Thoracic aorta (tissue), 2 donors: Measurements from ENCODE around the gene NPBWR2. TPM values are rescaled to one million over a fixed set of nuclear protein-coding genes. Genes with fewer than 3 reads are reported as not detected.

ENCODE experiments used
- ATAC-seq: fragments of 150-250 bp; one replicate; pipeline ENCODE4 v1.8.0; 2017; ENCODE audit warnings: low read depth; ENCODE audit not compliant: insufficient number of reproducible peaks, low FRiP score
- DNase-seq: peaks from one replicate; pipeline ENCODE4 v3.0.0-alpha.2; 2020; ENCODE audit warnings: low spot score
- H3K27ac ChIP-seq, 2 donors: fragments of 200-600 bp; sonication (generic); 1 replicate in 1 of 2; 2 replicates in 1 of 2; pipeline ENCODE4 v1.5.1; 2016; ENCODE audit warnings: mild to moderate bottlenecking in 2 of 2, moderate library complexity in 2 of 2
- H3K27me3 ChIP-seq: fragments of 200-600 bp; sonication (generic); replicated peaks from 2 replicates; pipeline ENCODE4 v1.6.0; 2016; ENCODE audit warnings: mild to moderate bottlenecking; ENCODE audit not compliant: insufficient read depth
- H3K36me3 ChIP-seq: fragments of 200-600 bp; sonication (generic); one replicate; pipeline ENCODE4 v1.5.1; 2016
- H3K4me1 ChIP-seq, 2 donors: fragments of 200-600 bp; sonication (generic); 1 replicate in 1 of 2; 2 replicates in 1 of 2; pipeline versions ENCODE4 v1.5.1 to v1.6.0; 2016; ENCODE audit warnings: low read depth in 2 of 2, mild to moderate bottlenecking in 1 of 2; ENCODE audit not compliant: control insufficient read depth in 1 of 2
- H3K4me3 ChIP-seq: fragments of 200-600 bp; sonication (generic); 2 replicates; pipeline ENCODE4 v1.5.1; 2016; ENCODE audit warnings: mild to moderate bottlenecking
- H3K9me3 ChIP-seq: fragments of 200-600 bp; sonication (generic); 2 replicates; pipeline ENCODE4 v1.5.1; 2016
- CTCF ChIP-seq: fragments of 200-600 bp; sonication (generic); IDR thresholded peaks from one replicate; pipeline ENCODE4 v1.5.1; 2019; ENCODE audit warnings: antibody characterized with exemption
- total RNA-seq, 2 donors: library from RNA; depleted of rRNA; stranded (reverse); fragments of >200 nt; gene quantifications; one replicate each; pipeline versions ENCODE4 v1.1.0 to v1.2.3, GENCODE V29; 2016

NPBWR2 gene
- total RNA-seq, 2 donors from 2014 or later: not detected

GRCh38 chr20:64114356-64114971, 7.1 kb upstream of the NPBWR2 start:
- TF ChIP-seq CTCF: no peak

DNA sequence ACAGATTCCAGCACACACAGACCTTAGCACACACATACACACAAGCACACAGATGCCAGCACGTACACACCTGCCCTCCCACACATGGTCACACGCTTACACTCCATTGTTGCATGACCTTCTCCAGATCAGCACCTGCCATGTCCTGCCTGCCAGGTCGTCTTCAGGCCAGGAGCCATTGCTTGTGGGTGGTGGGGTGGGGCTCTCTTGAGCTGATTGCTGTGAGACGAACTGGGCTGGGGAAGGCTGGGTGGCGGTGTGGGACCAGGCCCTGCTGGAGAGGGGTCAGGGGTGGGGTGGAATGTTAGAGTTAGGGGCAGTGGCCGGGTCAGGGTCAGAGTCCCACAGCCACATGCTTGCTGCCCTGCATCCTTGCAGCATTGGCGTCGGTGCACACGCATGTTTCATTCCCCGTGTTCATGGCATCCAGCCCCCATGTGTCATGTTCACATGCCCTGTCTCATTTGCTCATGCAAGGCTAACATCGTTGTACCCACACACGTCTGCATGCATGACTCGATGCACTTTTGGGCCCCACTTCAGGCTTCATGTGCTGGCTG, 6.5 kb upstream of the NPBWR2 start:
- no peaks in the 10 kb centered on the region for H3K36me3 ChIP-seq
- no peak overlapping the region for H3K27ac ChIP-seq
- H3K4me3 ChIP-seq: no peak overlapping the region
- H3K9me3 ChIP-seq: no peaks in the 10 kb centered on the region
- ATAC-seq (no peak), DNase-seq (no peak)
- TF ChIP-seq CTCF: no peak
- no peaks in the 10 kb centered on the region for H3K27me3 ChIP-seq
- H3K4me1 ChIP-seq: no peaks in the 10 kb centered on the region

More at GRCh38 chr20:64114356-64114971, 7.1 kb upstream of the NPBWR2 start:
- H3K36me3 ChIP-seq: no peaks in the 10 kb centered on the region
- no peak overlapping the region for H3K27ac ChIP-seq
- H3K27me3 ChIP-seq: no peaks in the 10 kb centered on the region
- DNase-seq (no peak), ATAC-seq (no peak)
- H3K4me1 ChIP-seq: no peaks in the 10 kb centered on the region
- H3K4me3 ChIP-seq: no peak overlapping the region
- no peaks in the 10 kb centered on the region for H3K9me3 ChIP-seq

DNA sequence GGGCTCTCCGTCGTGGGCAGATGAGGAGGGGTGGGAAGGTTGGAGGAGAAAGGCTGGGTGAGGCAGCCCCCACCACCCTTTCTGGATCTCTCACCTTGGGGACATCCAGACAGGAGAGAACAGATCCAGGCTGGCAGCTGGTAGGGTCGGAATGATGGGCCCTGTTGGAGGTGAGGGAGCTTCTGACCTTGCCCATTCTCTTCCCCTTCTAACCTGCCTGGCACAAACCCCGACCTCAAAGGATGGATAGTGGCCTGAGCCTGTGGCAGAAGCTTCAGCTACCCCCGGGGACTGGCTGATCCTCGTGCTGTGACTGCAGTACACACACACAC, 6.0 kb upstream of the NPBWR2 start:
- ATAC-seq: no peak
- Histone ChIP-seq H3K9me3 (no peaks in the 10 kb centered on the region), H3K4me1 (no peaks in the 10 kb centered on the region), H3K27me3 (no peaks in the 10 kb centered on the region), H3K4me3 (no peak overlapping the region), H3K36me3 (no peaks in the 10 kb centered on the region), H3K27ac (no peak overlapping the region)
- DNase-seq: no peak
- no peak for TF ChIP-seq CTCF

- Histone ChIP-seq H3K4me3 (no peak overlapping the region), H3K36me3 (no peaks in the 10 kb centered on the region), H3K27me3 (no peaks in the 10 kb centered on the region), H3K27ac (no peak overlapping the region), H3K4me1 (no peaks in the 10 kb centered on the region), H3K9me3 (no peaks in the 10 kb centered on the region)
- no peak for DNase-seq
- no peak for TF ChIP-seq CTCF
- no peak for ATAC-seq
These were observed 5.5 kb upstream of the NPBWR2 start for GRCh38 chr20:64112691-64113443.

GRCh38 chr20:64111841-64112641, 4.7 kb upstream of the NPBWR2 start:
- Histone ChIP-seq H3K36me3 (no peaks in the 10 kb centered on the region), H3K27me3 (no peaks in the 10 kb centered on the region), H3K9me3 (no peaks in the 10 kb centered on the region), H3K4me1 (no peaks in the 10 kb centered on the region), H3K27ac (no peak overlapping the region), H3K4me3 (no peak overlapping the region)
- no peak for ATAC-seq
- no peak for DNase-seq
- TF ChIP-seq CTCF: no peak
